Measurements from ENCODE around the gene KCNN1. TPM values are rescaled to one million over a fixed set of nuclear protein-coding genes. Genes with fewer than 3 reads are reported as not detected.

The KCNN1 gene
- total and polyA plus RNA-seq, 9 of the 15 experiments (the other 6 are each of a cell fraction or from before 2014, with no cell fraction given) = 0.01 to 6.2 (median 0.72) TPM

DNA sequence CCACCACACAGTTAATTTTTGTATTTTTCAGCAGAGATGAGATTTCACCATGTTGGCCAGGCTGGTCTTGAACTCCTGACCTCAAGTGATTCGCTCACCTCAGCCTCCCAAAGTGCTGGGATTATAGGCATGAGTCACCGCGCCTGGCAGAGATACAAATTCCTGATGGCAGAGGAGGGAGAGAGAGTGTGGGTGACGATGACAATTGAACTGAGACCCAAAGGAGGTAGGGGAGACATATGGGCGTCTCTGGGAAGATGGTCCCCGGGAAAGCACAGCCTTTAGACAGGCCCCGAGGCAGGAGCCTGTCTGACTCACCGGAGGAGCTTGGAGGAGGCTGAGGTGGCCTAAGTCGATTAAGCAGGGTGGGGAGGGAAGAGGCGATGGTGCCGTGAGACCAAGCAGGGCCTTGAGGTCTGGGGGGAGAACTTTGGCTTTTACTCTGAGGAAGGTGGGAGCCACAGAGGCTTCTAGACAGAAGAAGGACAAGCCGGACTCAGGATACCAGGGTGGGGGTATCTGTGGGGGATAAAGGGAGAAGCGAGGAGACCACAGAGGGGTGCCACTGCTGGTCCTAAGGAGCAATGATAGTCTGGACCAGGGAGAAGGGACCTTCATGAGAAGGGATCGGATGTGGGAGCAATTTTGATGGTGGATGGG lies 79.3 kb downstream of the KCNN1 start:
- Histone ChIP-seq H4K20me1 (replicated peaks; ENCODE audit: control insufficient read depth, insufficient read depth, low read length) (no peaks in the 10 kb centered on the region; the same call in 1 of the 2 replicates), H3K4me2 (ENCODE audit: insufficient read depth, low read length) (no peak overlapping the region), H3K4me3 (no peak overlapping the region), H3K9ac (ENCODE audit: insufficient read depth in 1 of 2, low read depth in 2 of 2, low read length in 2 of 2) (peak overlapping the region in 1 of 2 experiments; percentile 26; a peak in 1 of 4 replicates), H2AFZ (ENCODE audit: low read depth, low read length) (no peak overlapping the region), H3K79me2 (ENCODE audit: control insufficient read depth, insufficient read depth, low read length) (no peaks in the 10 kb centered on the region), H3K36me3 (ENCODE audit: control insufficient read depth, insufficient read depth, low read length) (no peaks in the 10 kb centered on the region), H3K27me3 (ENCODE audit: control insufficient read depth in 2 of 2, insufficient read depth in 2 of 2, low read length in 2 of 2) (peaks cover 0 to 4% of the 10 kb centered on the region in 2 experiments; a peak in 2 of 5 replicates), H3K9me1 (ENCODE audit: control insufficient read depth, insufficient read depth, low read length) (no peaks in the 10 kb centered on the region), H3K9me3 (replicated peaks; ENCODE audit: control insufficient read depth, insufficient read depth, low read depth, low read length) (no peaks in the 10 kb centered on the region), H3K27ac (ENCODE audit: extremely low read depth, low read depth, low read length) (no peak overlapping the region), H3K4me1 (replicated peaks in 1 of 2; ENCODE audit: control insufficient read depth in 2 of 2, insufficient read depth in 2 of 2, low read length in 2 of 2) (peaks cover 11 to 13% of the 10 kb centered on the region in 2 experiments; a peak in 4 of 5 replicates)
- POLR2A ChIA-PET = interaction anchor here (1.7 kb wide), 1 partner anchor 15 kb away, joined by 5 read pairs; no protein-coding TSS in a partner anchor
- intact Hi-C loops (cut with micrococcal nuclease) (no loop called here), in situ Hi-C loops (cut with MboI) (no loop called here)
- peak; percentile 63 for ATAC-seq
- WGBS (ENCODE audit: insufficient coverage, low coverage, missing lambda C conversion rate) = 22% methylated on average over 14 of the region's 14 CpGs
- CTCF ChIA-PET (ENCODE audit: low intra/inter-chr PET ratio) = no interaction called here
- peak in 3 of 4 experiments; percentile 38 to 54 (median 42) for DNase-seq (ENCODE audit: extremely low read depth in 1 of 4, low spot score in 3 of 4)
- FAIRE-seq = peak; percentile 73
- no TSS peak for BruUV-seq (replicated peaks)
- TF ChIP-seq LCOR (CRISPR knock-in tag; IDR thresholded peaks at IDR 0.05) (0 out of 2 replicates have a peak, but pooled peaks have one; percentile 34), SMARCA4 (IDR thresholded peaks at IDR 0.05) (peak; percentile 66), HDAC2 (IDR thresholded peaks at IDR 0.05) (peak; percentile 30; the same call in 1 of the 2 replicates), TBP (optimal IDR thresholded peaks at IDR 0.05; ENCODE audit: low read depth, low read length) (no peak), ZZZ3 (IDR thresholded peaks at IDR 0.05) (no peak), CEBPG (CRISPR knock-in tag; IDR thresholded peaks at IDR 0.05) (no peak), CEBPG (tag; conservative IDR thresholded peaks at IDR 0.05 in 1 of 2, IDR thresholded peaks at IDR 0.05 in 1 of 2) (no peak), DPF2 (IDR thresholded peaks at IDR 0.05) (peak; percentile 68; the same call in 1 of the 2 replicates), GATA2 (CRISPR knock-in tag; IDR thresholded peaks at IDR 0.05) (no peak), FOXP1 (CRISPR knock-in tag; IDR thresholded peaks at IDR 0.05) (no peak), CREM (IDR thresholded peaks at IDR 0.05; ENCODE audit: low read depth) (peak; percentile 19; the same call in 1 of the 2 replicates), JUN (IDR thresholded peaks at IDR 0.05; ENCODE audit: borderline replicate concordance, low read depth, low read length) (peak; percentile 59; the same call in 1 of the 2 replicates), JUN (CRISPR knock-in tag; IDR thresholded peaks at IDR 0.05; ENCODE audit: borderline replicate concordance) (no peak), IFI16 (CRISPR knock-in tag; IDR thresholded peaks at IDR 0.05) (no peak), SMARCE1 (IDR thresholded peaks at IDR 0.05) (peak; percentile 74), FOSL1 (tag; conservative IDR thresholded peaks at IDR 0.05) (peak; percentile 80)
- TF ChIP-seq, protein P1, sequence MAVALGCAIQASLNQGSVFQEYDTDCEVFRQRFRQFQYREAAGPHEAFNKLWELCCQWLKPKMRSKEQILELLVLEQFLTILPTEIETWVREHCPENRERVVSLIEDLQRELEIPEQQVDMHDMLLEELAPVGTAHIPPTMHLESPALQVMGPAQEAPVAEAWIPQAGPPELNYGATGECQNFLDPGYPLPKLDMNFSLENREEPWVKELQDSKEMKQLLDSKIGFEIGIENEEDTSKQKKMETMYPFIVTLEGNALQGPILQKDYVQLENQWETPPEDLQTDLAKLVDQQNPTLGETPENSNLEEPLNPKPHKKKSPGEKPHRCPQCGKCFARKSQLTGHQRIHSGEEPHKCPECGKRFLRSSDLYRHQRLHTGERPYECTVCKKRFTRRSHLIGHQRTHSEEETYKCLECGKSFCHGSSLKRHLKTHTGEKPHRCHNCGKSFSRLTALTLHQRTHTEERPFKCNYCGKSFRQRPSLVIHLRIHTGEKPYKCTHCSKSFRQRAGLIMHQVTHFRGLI (CRISPR knock-in tag; IDR thresholded peaks at IDR 0.05) = no peak
- TF ChIP-seq, protein P2, sequence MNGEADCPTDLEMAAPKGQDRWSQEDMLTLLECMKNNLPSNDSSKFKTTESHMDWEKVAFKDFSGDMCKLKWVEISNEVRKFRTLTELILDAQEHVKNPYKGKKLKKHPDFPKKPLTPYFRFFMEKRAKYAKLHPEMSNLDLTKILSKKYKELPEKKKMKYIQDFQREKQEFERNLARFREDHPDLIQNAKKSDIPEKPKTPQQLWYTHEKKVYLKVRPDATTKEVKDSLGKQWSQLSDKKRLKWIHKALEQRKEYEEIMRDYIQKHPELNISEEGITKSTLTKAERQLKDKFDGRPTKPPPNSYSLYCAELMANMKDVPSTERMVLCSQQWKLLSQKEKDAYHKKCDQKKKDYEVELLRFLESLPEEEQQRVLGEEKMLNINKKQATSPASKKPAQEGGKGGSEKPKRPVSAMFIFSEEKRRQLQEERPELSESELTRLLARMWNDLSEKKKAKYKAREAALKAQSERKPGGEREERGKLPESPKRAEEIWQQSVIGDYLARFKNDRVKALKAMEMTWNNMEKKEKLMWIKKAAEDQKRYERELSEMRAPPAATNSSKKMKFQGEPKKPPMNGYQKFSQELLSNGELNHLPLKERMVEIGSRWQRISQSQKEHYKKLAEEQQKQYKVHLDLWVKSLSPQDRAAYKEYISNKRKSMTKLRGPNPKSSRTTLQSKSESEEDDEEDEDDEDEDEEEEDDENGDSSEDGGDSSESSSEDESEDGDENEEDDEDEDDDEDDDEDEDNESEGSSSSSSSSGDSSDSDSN (IDR thresholded peaks at IDR 0.05; ENCODE audit: borderline replicate concordance in 1 of 2, low read depth in 2 of 2, low read length in 2 of 2) = peak; percentile 22 to 62; a peak in 1 of 4 replicates
- TF ChIP-seq, protein P3, sequence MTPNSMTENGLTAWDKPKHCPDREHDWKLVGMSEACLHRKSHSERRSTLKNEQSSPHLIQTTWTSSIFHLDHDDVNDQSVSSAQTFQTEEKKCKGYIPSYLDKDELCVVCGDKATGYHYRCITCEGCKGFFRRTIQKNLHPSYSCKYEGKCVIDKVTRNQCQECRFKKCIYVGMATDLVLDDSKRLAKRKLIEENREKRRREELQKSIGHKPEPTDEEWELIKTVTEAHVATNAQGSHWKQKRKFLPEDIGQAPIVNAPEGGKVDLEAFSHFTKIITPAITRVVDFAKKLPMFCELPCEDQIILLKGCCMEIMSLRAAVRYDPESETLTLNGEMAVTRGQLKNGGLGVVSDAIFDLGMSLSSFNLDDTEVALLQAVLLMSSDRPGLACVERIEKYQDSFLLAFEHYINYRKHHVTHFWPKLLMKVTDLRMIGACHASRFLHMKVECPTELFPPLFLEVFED (CRISPR knock-in tag; conservative IDR thresholded peaks at IDR 0.05) = no peak

Data from K562 (cell line).